HG02678 (cell line): ENCODE measurements around the gene KIF7.

Source experiments
- ATAC-seq: cut with Tn5 transposase; IDR thresholded peaks from one replicate; pipeline ENCODE4 v1.9.1; 2021; ENCODE audit warnings: mild to moderate bottlenecking, moderate library complexity; ENCODE audit not compliant: unreplicated experiment

The KIF7 gene

GRCh38 chr15:89648106-89649012, 6.9 kb downstream of the KIF7 start:
- ATAC-seq = no peak

- ATAC-seq = no peak
These were observed 7.9 kb downstream of the KIF7 start for GRCh38 chr15:89647191-89647851.

- ATAC-seq = no peak
These were observed 8.7 kb downstream of the KIF7 start for GRCh38 chr15:89646416-89647141.

- ATAC-seq = no peak
These were observed 9.6 kb downstream of the KIF7 start for GRCh38 chr15:89645680-89646079.

GRCh38 chr15:89642106-89642505, 13.2 kb downstream of the KIF7 start:
- ATAC-seq = no peak

GRCh38 chr15:89641053-89641452, 14.2 kb downstream of the KIF7 start:
- no peak for ATAC-seq

GRCh38 chr15:89640245-89640644, 15.0 kb downstream of the KIF7 start:
- no peak for ATAC-seq

- no peak for ATAC-seq
These were observed 21.7 kb downstream of the KIF7 start for GRCh38 chr15:89633585-89633984.

- ATAC-seq = no peak
These were observed 22.5 kb downstream of the KIF7 start for GRCh38 chr15:89632563-89633430.

GRCh38 chr15:89631902-89632264, 23.4 kb downstream of the KIF7 start:
- no peak for ATAC-seq

- ATAC-seq = no peak
These were observed 24.0 kb downstream of the KIF7 start for GRCh38 chr15:89630974-89631901.

- no peak for ATAC-seq
These were observed 25.0 kb downstream of the KIF7 start for GRCh38 chr15:89630260-89630659.

GRCh38 chr15:89629829-89630228, 25.4 kb downstream of the KIF7 start:
- ATAC-seq = no peak

GRCh38 chr15:89628806-89629715, 26.2 kb downstream of the KIF7 start:
- ATAC-seq = no peak

- ATAC-seq = no peak
These were observed 27.0 kb downstream of the KIF7 start for GRCh38 chr15:89628301-89628700.

GRCh38 chr15:89627256-89627970, 27.9 kb downstream of the KIF7 start:
- ATAC-seq = no peak

GRCh38 chr15:89625716-89626115, 29.6 kb downstream of the KIF7 start:
- ATAC-seq = no peak

GRCh38 chr15:89623165-89623564, 32.1 kb downstream of the KIF7 start:
- no peak for ATAC-seq
